HUDEP-2 (cell line): ENCODE data around the gene XRCC6.
"Not testable (repeated sequence)": the region's sequence is repeated elsewhere in the genome, so short reads cannot be mapped to it uniquely, and the experiment has no call there.

Experiments used
- DNase-seq, 76 experiments: peaks; one replicate each; lab custom pipeline; 2025; ENCODE audit not compliant: unreplicated experiment in 76 of 76; lab: John Stamatoyannopoulos, UW

XRCC6 gene

GRCh38 chr22:41682033-41682807, 61.1 kb downstream of the XRCC6 start:
- DNase-seq, result peak in 70 of 76 experiments; percentile 15 to 78 (median 59)

GRCh38 chr22:41683052-41683451, 62.0 kb downstream of the XRCC6 start:
- DNase-seq, result no peak

- DNase-seq, result no peak
These were observed 62.5 kb downstream of the XRCC6 start for GRCh38 chr22:41683616-41684015.

- DNase-seq, result no peak
These were observed 63.1 kb downstream of the XRCC6 start for GRCh38 chr22:41684194-41684593.

GRCh38 chr22:41686890-41687289, 65.8 kb downstream of the XRCC6 start:
- DNase-seq, result not testable (repeated sequence)

- DNase-seq, result peak in 7 of 76 experiments; percentile 9 to 38 (median 17)
These were observed 66.8 kb downstream of the XRCC6 start for GRCh38 chr22:41687901-41688364.

GRCh38 chr22:41688365-41689211, 67.5 kb downstream of the XRCC6 start, which contains the start of gene SNU13:
SNU13 (minus strand) TSS chr22:41688867; CDS start chr22:41688796, 71 bp downstream.
- DNase-seq, result peak in 74 of 76 experiments; percentile 38 to 89 (median 80)

- no peak for DNase-seq
These were observed 69.4 kb downstream of the XRCC6 start for GRCh38 chr22:41690476-41690875.

GRCh38 chr22:41695211-41695610, 74.1 kb downstream of the XRCC6 start:
- no peak for DNase-seq

- DNase-seq, result no peak
These were observed 75.6 kb downstream of the XRCC6 start for GRCh38 chr22:41696703-41697102.

- DNase-seq, result peak in 73 of 76 experiments; percentile 7 to 97 (median 75)
These were observed 76.2 kb downstream of the XRCC6 start for GRCh38 chr22:41697126-41697775.

- DNase-seq, result peak in 68 of 76 experiments; percentile 22 to 92 (median 80)
These were observed 78.4 kb downstream of the XRCC6 start, which contains the start of gene MEI1 for GRCh38 chr22:41699264-41700107. MEI1 (plus strand) TSS chr22:41699503; CDS start chr22:41699539, 36 bp downstream.

GRCh38 chr22:41700108-41700364, 78.9 kb downstream of the XRCC6 start:
- no peak for DNase-seq

GRCh38 chr22:41702763-41703162, 81.7 kb downstream of the XRCC6 start:
- no peak for DNase-seq

- DNase-seq, result no peak
These were observed 88.2 kb downstream of the XRCC6 start for GRCh38 chr22:41709341-41709740.

GRCh38 chr22:41713004-41713403, 91.9 kb downstream of the XRCC6 start:
- no peak for DNase-seq
